Measurements from ENCODE around the gene HOXD13. TPM values are rescaled to one million over a fixed set of nuclear protein-coding genes. Genes with fewer than 3 reads are reported as not detected.

HOXD13 gene
- total and polyA plus RNA-seq, 2 donors (not counting 1 experiment from before 2014, with no cell fraction given), result not detected

GRCh38 chr2:176139661-176140512 lies 47.4 kb downstream of the HOXD13 start:
- DNase-seq (no peak), ATAC-seq (ENCODE audit: low read depth) (no peak)
- H3K4me2 ChIP-seq (replicated peaks; ENCODE audit: low read depth, low read length, poor library complexity, severe bottlenecking), result peak overlapping the region; percentile 58
- H3K27ac ChIP-seq (ENCODE audit: low read length in 2 of 2), result no peak overlapping the region
- POLR2A ChIA-PET, result no interaction called here
- intact Hi-C loops (cut with micrococcal nuclease), result loop anchor here (5.0 kb wide), 1 partner anchor 412 kb away; no protein-coding TSS in a partner anchor
- peaks cover 0 to 33% (median 6%) of the 10 kb centered on the region in 3 donors for H3K9me3 ChIP-seq (ENCODE audit: control extremely low read depth in 1 of 3, control insufficient read depth in 2 of 3, insufficient read depth in 1 of 3, low read length in 2 of 3)
- H3K27me3 Mint-ChIP-seq, result peaks cover 80% of the 10 kb centered on the region
- H3K9me3 Mint-ChIP-seq (ENCODE audit: insufficient read depth), result no peaks in the 10 kb centered on the region
- H3K9ac ChIP-seq (ENCODE audit: low read length), result no peak overlapping the region
- peaks cover 19 to 40% of the 10 kb centered on the region in 2 donors for H3K4me1 ChIP-seq (ENCODE audit: control insufficient read depth in 2 of 2, insufficient read depth in 2 of 2, low read length in 2 of 2)
- no peak overlapping the region for H3K27ac Mint-ChIP-seq
- TF ChIP-seq CTCF (IDR thresholded peaks at IDR 0.05) (no peak), EZH2 (IDR thresholded peaks at IDR 0.05; ENCODE audit: borderline replicate concordance, insufficient read depth, low read depth, low read length, poor library complexity, severe bottlenecking) (peak; percentile 16)
- no peaks in the 10 kb centered on the region for H3K36me3 ChIP-seq (replicated peaks in 1 of 2; ENCODE audit: control extremely low read depth in 1 of 2, control insufficient read depth in 1 of 2, extremely low read depth in 1 of 2, insufficient read depth in 2 of 2, low read length in 1 of 2)
- 17% methylated on average over 19 of the region's 41 CpGs for WGBS (ENCODE audit: insufficient coverage)
- H3K4me3 Mint-ChIP-seq, result no peak overlapping the region
- CTCF ChIA-PET, result interaction anchor here (0.6 to 3.8 kb wide), 16 partner anchors 8 to 1545 kb away, joined by 3 to 26 read pairs (median 4); no protein-coding TSS in a partner anchor
- H4K20me1 ChIP-seq (ENCODE audit: control insufficient read depth, insufficient read depth, low read length, poor library complexity, severe bottlenecking), result no peaks in the 10 kb centered on the region
- H3K27me3 ChIP-seq (replicated peaks in 1 of 4; ENCODE audit: control extremely low read depth in 1 of 4, control insufficient read depth in 3 of 4, insufficient read depth in 4 of 4, low read length in 3 of 4), result peaks cover 0 to 90% (median 69%) of the 10 kb centered on the region in 4 experiments
- no peak overlapping the region for H2AFZ ChIP-seq (ENCODE audit: insufficient read depth, low read depth, low read length, poor library complexity, severe bottlenecking)
- no peaks in the 10 kb centered on the region for H3K79me2 ChIP-seq (ENCODE audit: control insufficient read depth, insufficient read depth, low read length)
- H3K4me3 ChIP-seq (ENCODE audit: control extremely low read depth in 1 of 5, extremely low read depth in 1 of 5, insufficient read depth in 1 of 5, low read depth in 2 of 5, low read length in 4 of 5), result peak overlapping the region in 1 of 5 experiments; percentile 32
- peaks cover 27% of the 10 kb centered on the region for H3K4me1 Mint-ChIP-seq

All from B cell (primary cell).